HepG2 (cell line): Measurements from ENCODE around the gene TM4SF18. TPM values are rescaled to one million over a fixed set of nuclear protein-coding genes. Genes with fewer than 3 reads are reported as not detected.

Experiments used
- ATAC-seq: fragments of 200-7000 bp; cut with Tn5 transposase; 3 replicates; pipeline ENCODE4 v1.9.1; 2020; ENCODE audit warnings: mild to moderate bottlenecking, moderate library complexity
- BruUV-seq: library from RNA; stranded (reverse); fragments of 400-500 nt; replicated peaks from 2 replicates; lab custom pipeline; 2021; lab: Mats Ljungman, UMichigan
- CTCF ChIA-PET: fragments of 300-600 bp; formaldehyde crosslinking; extraction: SDS; loops from one replicate; lab custom pipeline; 2021; ENCODE audit warnings: low total read pairs, inconsistent platforms, low intra/inter-chr PET ratio; lab: Yijun Ruan, JAX
- POLR2A ChIA-PET: fragments of 350-600 bp; sonication (Branson Sonifier 250); formaldehyde crosslinking; loops from one replicate; lab custom pipeline; 2020; ENCODE audit warnings: antibody characterized with exemption, inconsistent platforms; lab: Yijun Ruan, JAX
- DNase-seq: peaks from one replicate; pipeline ENCODE4 v3.0.0-alpha.2; 2015; ENCODE audit warnings: low spot score
- FAIRE-seq: peaks from 3 replicates; lab custom pipeline; 2011; peaks lifted over from hg19 to GRCh38; lab: Jason Lieb, UNC
- H2AFZ ChIP-seq: one replicate; pipeline ENCODE4 v1.6.1; 2011; ENCODE audit warnings: low read length, inconsistent platforms
- H3K27ac ChIP-seq: fragments of 300-600 bp; 3 replicates; pipeline ENCODE4 v1.8.0; 2011; ENCODE audit warnings: mixed run types, mild to moderate bottlenecking, mixed read lengths, low read length, inconsistent platforms; ENCODE audit not compliant: insufficient read depth; ENCODE audit errors: extremely low read length
- H3K27me3 ChIP-seq, 2 experiments: fragments of 200-600 bp in 1 of 2; 2 replicates in 1 of 2; 3 replicates in 1 of 2; pipeline versions ENCODE4 v1.6.0 to v1.8.0; 2011; ENCODE audit warnings: low read length in 2 of 2, mild to moderate bottlenecking in 2 of 2, moderate library complexity in 2 of 2, inconsistent platforms in 1 of 2; ENCODE audit not compliant: insufficient read depth in 2 of 2, control insufficient read depth in 1 of 2
- H3K36me3 ChIP-seq, 2 experiments: fragments of 200-600 bp in 1 of 2; replicated peaks in 1 of 2; 2 replicates in 1 of 2; 3 replicates in 1 of 2; pipeline versions ENCODE4 v1.5.1 to v1.8.0; 2011; ENCODE audit warnings: low read length in 2 of 2, inconsistent platforms in 1 of 2; ENCODE audit not compliant: insufficient read depth in 2 of 2, control insufficient read depth in 1 of 2
- H3K4me1 ChIP-seq: 2 replicates; pipeline ENCODE4 v1.5.1; 2012; ENCODE audit warnings: low read length, inconsistent platforms; ENCODE audit not compliant: insufficient read depth
- H3K4me2 ChIP-seq: 2 replicates; pipeline ENCODE4 v1.6.0; 2011; ENCODE audit warnings: low read depth, low read length, inconsistent platforms
- H3K4me3 ChIP-seq, 3 experiments: fragments of 200-600 bp in 1 of 3; sonication (generic), shearing (Covaris generic) in 1 of 3; replicated peaks in 1 of 3; 2 replicates each; pipeline ENCODE4 v1.5.1; 2011 to 2016; ENCODE audit warnings: low read length in 3 of 3, inconsistent platforms in 2 of 3, low read depth in 2 of 3, mild to moderate bottlenecking in 2 of 3, control low read depth in 1 of 3, mixed read lengths in 1 of 3; ENCODE audit not compliant: insufficient read depth in 1 of 3
- H3K79me2 ChIP-seq: one replicate; pipeline ENCODE4 v1.6.1; 2011; ENCODE audit warnings: low read length, inconsistent platforms; ENCODE audit not compliant: insufficient read depth
- H3K9ac ChIP-seq: 2 replicates; pipeline ENCODE4 v1.6.0; 2011; ENCODE audit warnings: mild to moderate bottlenecking, low read depth, low read length, inconsistent platforms; ENCODE audit not compliant: insufficient read depth
- H3K9me3 ChIP-seq: 2 replicates; pipeline ENCODE4 v1.5.1; 2012; ENCODE audit warnings: mild to moderate bottlenecking, low read length
- H4K20me1 ChIP-seq: 2 replicates; pipeline ENCODE4 v1.6.0; 2011; ENCODE audit warnings: inconsistent platforms, mild to moderate bottlenecking, low read length, moderate library complexity; ENCODE audit not compliant: insufficient read depth
- ATF4 ChIP-seq, 2 experiments: fragments of 450-650 bp in 1 of 2; sonication (generic) in 1 of 2; formaldehyde crosslinking; IDR thresholded peaks; 2 replicates each; pipeline versions ENCODE4 v1.5.0 to v1.8.0; 2020 to 2022; ENCODE audit warnings: mild to moderate bottlenecking in 1 of 2, missing genetic modification reagents in 1 of 2
- BHLHE40 ChIP-seq: IDR thresholded peaks from 2 replicates; pipeline ENCODE4 v1.6.1; 2011; ENCODE audit warnings: low read length, improper control_type of control experiment
- FOSL2 ChIP-seq: sonication (generic); formaldehyde crosslinking; IDR thresholded peaks from 2 replicates; pipeline ENCODE4 v1.4.0; 2020; ENCODE audit warnings: missing genetic modification reagents
- GATAD2A ChIP-seq: IDR thresholded peaks from 2 replicates; pipeline ENCODE4 v1.6.1; 2016
- HNF4A ChIP-seq: sonication (generic); formaldehyde crosslinking; IDR thresholded peaks from 2 replicates; pipeline ENCODE4 v1.4.0; 2020; ENCODE audit warnings: missing genetic modification reagents
- HNF4G ChIP-seq, 2 experiments: sonication (generic) in 1 of 2; formaldehyde crosslinking in 1 of 2; IDR thresholded peaks; 2 replicates each; pipeline versions ENCODE4 v1.4.0 to v1.6.1; 2011 to 2020; ENCODE audit warnings: borderline replicate concordance in 2 of 2, low read depth in 2 of 2, mild to moderate bottlenecking in 2 of 2, low read length in 1 of 2, missing genetic modification reagents in 1 of 2, moderate library complexity in 1 of 2
- KDM3A ChIP-seq: IDR thresholded peaks from 2 replicates; pipeline ENCODE4 v1.6.1; 2018; ENCODE audit warnings: low read depth, missing compliant biosample characterization
- SCMH1 ChIP-seq: sonication (generic); formaldehyde crosslinking; IDR thresholded peaks from 2 replicates; pipeline ENCODE4 v1.9.0; 2021; ENCODE audit warnings: missing genetic modification reagents, mild to moderate bottlenecking, borderline replicate concordance
- TMF1 ChIP-seq: sonication (generic); formaldehyde crosslinking; IDR thresholded peaks from 2 replicates; pipeline ENCODE4 v1.8.1; 2022; ENCODE audit warnings: low read depth, missing genetic modification reagents
- ZNF3 ChIP-seq: IDR thresholded peaks from 2 replicates; pipeline ENCODE4 v1.7.0; 2017; ENCODE audit warnings: inconsistent platforms
- ZNF598 ChIP-seq: sonication (generic); formaldehyde crosslinking; IDR thresholded peaks from 2 replicates; pipeline ENCODE4 v1.5.1; 2020; ENCODE audit warnings: mild to moderate bottlenecking, missing genetic modification reagents, borderline replicate concordance
- in situ Hi-C: cut with HindIII; loops from 2 replicates; pipeline ENCODE4 v1.10.0; 2017; ENCODE audit warnings: low pct_unique_long_range_greater_than_20kb; ENCODE audit not compliant: extremely low pct_ligation_motif_present
- intact Hi-C: fragments of 100-400 bp; cut with micrococcal nuclease; formaldehyde crosslinking; loops from one replicate; pipeline ENCODE4 v1.10.0; 2022; ENCODE audit not compliant: unreplicated experiment
- polyA plus RNA-seq, 8 experiments: library from polyadenylated mRNA; depleted of rRNA in 3 of 8; stranded (reverse) in 7 of 8; unstranded in 1 of 8; fragments of >200 nt; fragmentation: Illumina TruSeq in 4 of 8; extraction: Trizol in 4 of 8; gene quantifications; 2 replicates each; pipeline versions ENCODE4 v1.2.1 to v1.2.3, GENCODE V29; 2011 to 2016; ENCODE audit warnings: low read depth in 4 of 8, missing spikeins in 1 of 8, mixed read lengths in 1 of 8; ENCODE audit not compliant: insufficient read depth in 1 of 8
- total RNA-seq, 5 experiments: library from RNA; depleted of rRNA; stranded (reverse); fragments of >200 nt; fragmentation: Illumina TruSeq; extraction: Trizol; gene quantifications; 2 replicates each; pipeline ENCODE4 v1.2.3, GENCODE V29; 2016; ENCODE audit warnings: low read depth in 1 of 5
- TF ChIP-seq, protein P1 (sequence below): IDR thresholded peaks from 2 replicates; pipeline ENCODE4 v1.6.1; 2016; ENCODE audit warnings: low read depth, control low read depth
- TF ChIP-seq, protein P2 (sequence below): sonication (generic); formaldehyde crosslinking; conservative IDR thresholded peaks from 2 replicates; pipeline ENCODE4 v1.4.0; 2020; ENCODE audit warnings: missing genetic modification reagents

The TM4SF18 gene
- total and polyA plus RNA-seq, 2 of the 13 experiments (the other 11 are each of a cell fraction or from before 2014, with no cell fraction given) = 0.15 TPM; not detected in 1

DNA sequence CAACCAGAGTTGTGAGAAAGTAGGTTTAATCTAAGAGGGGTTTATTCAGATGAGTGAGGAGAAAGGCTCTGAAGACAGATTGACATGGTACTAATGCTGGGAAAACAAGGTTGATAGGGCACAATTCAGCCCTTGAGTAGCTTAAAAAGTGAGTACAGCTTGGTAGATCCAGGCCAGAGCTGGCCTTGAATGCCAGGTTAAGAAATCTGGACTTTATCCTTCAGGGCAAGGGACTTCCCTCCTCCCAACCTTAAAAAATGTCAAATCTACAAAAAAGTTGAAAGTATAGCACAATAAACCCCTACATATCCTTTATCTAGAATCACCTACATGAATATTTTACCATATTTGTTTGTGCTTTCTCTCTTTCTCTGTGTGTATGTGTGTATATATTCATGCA, 7.9 kb downstream of the TM4SF18 start:
- no peaks in the 10 kb centered on the region for H3K36me3 ChIP-seq
- H2AFZ ChIP-seq = no peak overlapping the region
- H3K9me3 ChIP-seq = no peaks in the 10 kb centered on the region
- FAIRE-seq (no peak), ATAC-seq (no peak), DNase-seq (no peak)
- no peak overlapping the region for H3K27ac ChIP-seq
- H3K9ac ChIP-seq = no peak overlapping the region
- no peak overlapping the region for H3K4me3 ChIP-seq
- TF ChIP-seq HNF4G (IDR thresholded peaks at IDR 0.05; ENCODE audit: borderline replicate concordance, low read depth, low read length) (peak; percentile 47; the same call in 1 of the 2 replicates), HNF4G (CRISPR knock-in tag; IDR thresholded peaks at IDR 0.05; ENCODE audit: borderline replicate concordance, low read depth) (no peak), ZNF598 (CRISPR knock-in tag) (no peak), HNF4A (CRISPR knock-in tag) (peak; percentile 62), GATAD2A (CRISPR knock-in tag) (0 out of 2 replicates have a peak, but pooled peaks have one; percentile 7), ATF4 (CRISPR knock-in tag; IDR thresholded peaks at IDR 0.05) (no peak)
- TF ChIP-seq, protein P1, sequence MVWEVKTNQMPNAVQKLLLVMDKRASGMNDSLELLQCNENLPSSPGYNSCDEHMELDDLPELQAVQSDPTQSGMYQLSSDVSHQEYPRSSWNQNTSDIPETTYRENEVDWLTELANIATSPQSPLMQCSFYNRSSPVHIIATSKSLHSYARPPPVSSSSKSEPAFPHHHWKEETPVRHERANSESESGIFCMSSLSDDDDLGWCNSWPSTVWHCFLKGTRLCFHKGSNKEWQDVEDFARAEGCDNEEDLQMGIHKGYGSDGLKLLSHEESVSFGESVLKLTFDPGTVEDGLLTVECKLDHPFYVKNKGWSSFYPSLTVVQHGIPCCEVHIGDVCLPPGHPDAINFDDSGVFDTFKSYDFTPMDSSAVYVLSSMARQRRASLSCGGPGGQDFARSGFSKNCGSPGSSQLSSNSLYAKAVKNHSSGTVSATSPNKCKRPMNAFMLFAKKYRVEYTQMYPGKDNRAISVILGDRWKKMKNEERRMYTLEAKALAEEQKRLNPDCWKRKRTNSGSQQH (CRISPR knock-in tag) = no peak
- no peak overlapping the region for H3K4me2 ChIP-seq
- peaks cover 6% of the 10 kb centered on the region for H3K4me1 ChIP-seq
- BruUV-seq = no TSS peak
- ChIA-PET POLR2A (no interaction called here), CTCF (no interaction called here)
- no peaks in the 10 kb centered on the region for H3K79me2 ChIP-seq
- in situ Hi-C loops = no loop called here
- H4K20me1 ChIP-seq = no peaks in the 10 kb centered on the region
- no peaks in the 10 kb centered on the region for H3K27me3 ChIP-seq
- intact Hi-C loops = no loop called here

GRCh38 chr3:149324332-149324731, 9.1 kb downstream of the TM4SF18 start:
- CTCF ChIA-PET = no interaction called here
- H3K27ac ChIP-seq = no peak overlapping the region
- no peak overlapping the region for H3K4me2 ChIP-seq
- no peaks in the 10 kb centered on the region for H3K79me2 ChIP-seq
- no peaks in the 10 kb centered on the region for H3K36me3 ChIP-seq
- H3K9me3 ChIP-seq = no peaks in the 10 kb centered on the region
- H3K4me3 ChIP-seq = no peak overlapping the region
- TF ChIP-seq ZNF3 (no peak), SCMH1 (CRISPR knock-in tag) (no peak), FOSL2 (CRISPR knock-in tag) (no peak), BHLHE40 (no peak), KDM3A (CRISPR knock-in tag) (no peak), TMF1 (CRISPR knock-in tag) (no peak)
- TF ChIP-seq, protein P2, sequence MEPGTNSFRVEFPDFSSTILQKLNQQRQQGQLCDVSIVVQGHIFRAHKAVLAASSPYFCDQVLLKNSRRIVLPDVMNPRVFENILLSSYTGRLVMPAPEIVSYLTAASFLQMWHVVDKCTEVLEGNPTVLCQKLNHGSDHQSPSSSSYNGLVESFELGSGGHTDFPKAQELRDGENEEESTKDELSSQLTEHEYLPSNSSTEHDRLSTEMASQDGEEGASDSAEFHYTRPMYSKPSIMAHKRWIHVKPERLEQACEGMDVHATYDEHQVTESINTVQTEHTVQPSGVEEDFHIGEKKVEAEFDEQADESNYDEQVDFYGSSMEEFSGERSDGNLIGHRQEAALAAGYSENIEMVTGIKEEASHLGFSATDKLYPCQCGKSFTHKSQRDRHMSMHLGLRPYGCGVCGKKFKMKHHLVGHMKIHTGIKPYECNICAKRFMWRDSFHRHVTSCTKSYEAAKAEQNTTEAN (CRISPR knock-in tag) = no peak
- DNase-seq (no peak), ATAC-seq (no peak), FAIRE-seq (no peak)
- peaks cover 14% of the 10 kb centered on the region for H3K4me1 ChIP-seq
- no peaks in the 10 kb centered on the region for H4K20me1 ChIP-seq
- H3K27me3 ChIP-seq = no peaks in the 10 kb centered on the region
- in situ Hi-C loops = no loop called here
- no peak overlapping the region for H3K9ac ChIP-seq
- no TSS peak for BruUV-seq
- H2AFZ ChIP-seq = no peak overlapping the region
- intact Hi-C loops = no loop called here
- POLR2A ChIA-PET = no interaction called here
